Activated T-helper 9 cell treated with anti-CD3 and anti-CD28 coated beads, Interleukin-2, amount 50 U/mL, for 16 hours (primary cell): ENCODE measurements around the gene FBRSL1.

Experiments
- DNase-seq: peaks from one replicate; pipeline ENCODE4 v3.0.0-alpha.2; 2020; ENCODE audit warnings: low read depth

Gene FBRSL1

DNA sequence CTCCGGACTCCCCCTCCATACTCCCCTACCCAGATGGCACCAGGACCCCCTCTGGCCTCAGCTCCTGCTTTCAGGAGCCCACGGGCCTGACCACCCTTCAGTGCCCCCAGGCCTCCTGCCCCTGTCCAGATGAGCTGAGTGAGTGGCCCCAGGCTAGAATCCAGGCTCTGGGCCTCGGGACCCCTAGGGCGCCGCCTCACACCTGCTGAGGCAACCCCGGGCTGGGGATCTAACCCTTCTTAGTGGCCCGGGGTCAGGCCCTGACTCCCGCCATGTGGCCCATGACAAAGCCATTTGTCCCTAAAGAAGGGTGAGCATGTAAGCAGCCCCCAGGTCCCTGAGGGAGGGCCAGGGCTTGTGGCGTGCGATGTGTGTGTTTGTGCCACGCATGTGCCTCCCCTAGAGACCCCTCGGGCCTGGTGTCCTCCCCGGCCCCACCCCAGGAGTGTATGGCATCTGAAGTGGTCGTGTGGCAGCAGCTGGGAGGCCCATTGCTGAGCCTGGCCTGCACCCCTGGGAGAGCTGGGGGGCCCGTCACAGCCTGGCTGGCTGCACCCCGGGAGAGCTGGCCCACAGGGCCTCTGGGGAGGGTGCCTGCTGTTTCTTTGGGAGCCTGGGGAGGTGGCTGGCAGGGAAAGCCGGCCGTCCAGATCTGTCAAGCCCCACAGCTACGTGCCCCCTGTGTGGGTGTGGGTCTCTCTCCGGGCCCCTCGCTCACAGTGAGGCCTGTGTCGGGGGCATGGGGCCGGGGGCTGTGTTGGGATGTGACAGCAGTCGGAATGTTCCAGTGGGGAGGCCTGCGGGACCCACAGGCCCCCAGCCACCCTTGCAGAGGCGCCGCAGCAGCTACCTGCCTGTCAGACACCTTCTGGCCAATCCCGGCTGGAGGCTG is 7.8 kb downstream of the FBRSL1 start:
- no peak for DNase-seq

DNA sequence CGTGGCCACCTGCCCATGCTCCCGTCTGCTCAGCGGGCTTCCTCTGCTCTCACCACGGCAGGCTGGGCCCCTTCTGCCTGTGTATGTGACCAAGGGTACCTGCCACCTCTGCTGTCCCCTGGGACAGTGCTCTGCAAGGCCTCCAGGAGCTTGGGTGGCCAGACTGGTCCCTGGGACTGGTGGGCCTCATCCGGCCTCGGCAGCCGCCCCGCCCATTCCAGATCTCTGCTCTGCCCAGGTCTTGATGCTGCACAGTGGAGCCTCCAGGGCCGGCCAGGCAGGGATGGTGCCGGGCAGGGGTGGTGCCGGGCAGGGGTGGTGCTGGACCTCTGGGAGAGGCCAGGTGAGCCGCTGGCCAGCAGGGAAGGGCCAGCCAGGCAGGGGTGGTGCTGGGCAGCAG is 9.0 kb downstream of the FBRSL1 start:
- no peak for DNase-seq

DNA sequence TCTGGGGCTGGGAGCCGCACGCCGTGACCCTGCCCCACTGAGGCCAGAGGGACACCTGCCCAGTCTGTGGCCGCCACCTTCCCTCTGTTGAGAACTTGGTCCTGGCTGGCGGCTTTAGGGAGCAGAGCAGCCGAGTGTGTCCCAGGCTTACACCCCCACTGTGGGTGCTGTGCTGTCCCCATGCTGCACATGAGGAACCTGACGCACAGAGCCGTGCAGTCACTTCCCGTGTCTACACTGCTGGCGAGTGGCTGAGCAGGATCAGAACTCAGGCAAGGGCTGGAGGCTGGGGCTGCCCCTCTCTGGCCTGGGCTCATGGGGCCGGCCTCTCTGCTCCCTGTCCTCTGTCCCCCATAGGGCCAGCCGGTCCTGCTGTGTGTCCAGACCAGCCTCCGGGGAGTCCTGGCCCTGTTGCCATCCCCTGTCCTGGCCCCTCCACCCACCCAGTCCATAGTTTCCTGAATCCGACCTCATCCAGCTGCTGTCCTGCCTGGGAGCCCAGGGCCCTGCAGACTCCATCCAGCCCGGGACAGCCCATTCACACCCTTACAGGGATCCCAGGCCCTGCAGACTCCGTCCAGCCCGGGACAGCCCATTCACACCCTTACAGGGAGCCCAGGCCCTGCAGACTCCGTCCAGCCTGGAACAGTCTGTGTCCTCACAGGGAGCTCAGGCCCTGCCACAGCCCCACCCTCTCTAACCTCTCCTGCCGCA is 10.3 kb downstream of the FBRSL1 start:
- DNase-seq, result no peak

DNA sequence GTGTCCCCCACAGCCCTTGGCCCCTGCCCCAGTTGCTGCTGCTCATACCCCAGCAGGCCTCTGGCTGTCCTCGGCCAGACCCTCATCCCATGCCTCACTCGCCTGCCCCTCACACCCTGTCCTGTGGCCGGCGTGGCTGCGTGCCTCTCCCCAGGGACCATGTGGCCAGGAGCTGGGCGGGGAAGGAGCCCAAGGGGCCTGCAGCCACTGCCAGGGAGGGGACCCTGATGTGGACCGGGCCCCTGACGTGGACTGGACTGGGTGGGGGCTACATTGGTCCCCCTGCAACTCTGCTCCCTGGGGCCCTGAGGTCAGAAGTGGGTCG is 10.9 kb downstream of the FBRSL1 start:
- no peak for DNase-seq

DNA sequence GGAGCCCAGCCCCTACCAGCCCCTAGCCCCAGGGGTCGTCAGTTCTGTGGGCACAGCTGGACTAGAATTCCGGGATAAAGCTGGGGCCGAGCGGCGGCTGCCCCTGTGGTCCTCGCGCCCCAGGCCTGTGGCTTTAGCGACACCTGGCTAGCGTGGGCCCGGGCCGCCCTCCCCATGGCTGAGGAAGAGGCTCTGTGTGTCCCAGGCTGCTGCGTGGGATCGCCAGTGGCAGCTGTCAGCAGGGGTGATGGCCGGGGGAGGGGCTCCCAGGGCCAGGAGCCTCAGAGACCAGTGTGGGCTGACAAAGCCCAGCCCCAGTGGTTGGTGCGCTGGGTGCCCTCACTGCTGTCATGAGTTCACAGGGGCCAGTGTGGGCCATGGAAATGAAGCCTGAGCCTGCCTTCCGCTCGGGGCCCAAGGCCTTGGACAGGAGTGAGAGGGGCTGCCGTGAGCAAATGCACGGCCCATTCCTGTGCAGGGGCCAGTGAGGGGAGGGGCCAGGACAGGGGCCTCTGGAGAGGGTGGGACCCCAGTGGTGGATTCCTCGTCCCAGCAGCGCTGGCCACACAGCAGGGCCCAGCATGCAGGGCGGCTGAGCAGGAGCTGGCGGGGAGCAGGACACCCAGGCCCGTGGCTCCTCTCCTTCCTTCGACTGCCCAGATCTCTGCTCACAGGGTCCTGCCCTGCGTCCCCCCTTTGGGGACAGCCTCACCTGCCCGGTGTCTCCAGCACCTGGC is 11.4 kb downstream of the FBRSL1 start:
- DNase-seq, result no peak

DNA sequence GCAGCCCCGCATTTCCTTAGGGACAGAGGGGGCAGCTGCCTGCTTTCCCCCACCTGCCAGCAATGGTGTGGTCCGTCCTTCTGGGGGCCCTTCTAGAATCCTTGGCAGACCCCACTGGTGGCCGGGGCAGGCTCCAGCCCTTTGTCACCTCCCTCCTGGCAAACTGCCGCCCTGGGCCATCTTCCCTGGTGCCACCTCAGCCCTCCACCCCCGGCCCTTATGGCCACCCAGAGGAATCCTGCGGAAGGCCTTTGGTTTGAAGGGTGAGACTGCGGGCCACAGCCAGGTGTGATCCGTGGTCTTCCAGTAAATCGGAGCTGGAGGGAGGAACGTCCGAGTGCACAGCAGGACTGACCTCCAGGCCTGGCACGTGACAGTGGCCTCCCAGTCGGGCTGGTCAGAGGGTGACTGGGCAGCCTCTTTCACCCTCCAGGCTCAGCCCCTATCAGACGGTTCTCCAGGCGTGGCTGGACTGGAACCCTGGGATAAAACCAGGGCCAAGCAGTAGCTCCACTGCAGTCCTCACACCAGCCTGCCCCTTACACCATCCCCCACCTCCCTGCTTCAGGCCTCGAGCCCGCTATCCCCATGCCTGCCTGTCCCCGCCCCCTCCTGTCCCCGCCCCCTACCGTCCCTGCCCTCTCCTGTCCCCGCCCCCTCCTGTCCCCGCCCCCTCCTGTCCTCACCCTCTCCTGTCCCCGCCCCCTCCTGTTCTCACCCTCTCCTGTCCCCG is 12.4 kb downstream of the FBRSL1 start:
- DNase-seq, result no peak

DNA sequence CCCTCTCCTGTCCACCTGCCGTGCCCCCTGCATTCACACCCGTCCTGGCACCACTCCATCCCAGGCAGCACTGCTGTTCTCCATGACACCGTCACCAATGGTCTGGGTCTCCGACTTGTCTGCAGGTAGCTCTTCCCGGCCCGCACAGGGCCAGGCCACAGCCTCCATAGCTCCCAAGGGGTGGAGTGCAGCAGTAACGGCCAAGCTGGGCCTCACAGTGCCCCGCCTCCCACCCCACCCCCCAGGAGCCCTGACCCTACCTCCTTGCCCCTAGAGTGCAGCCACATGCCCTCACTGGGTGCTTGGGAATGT is 12.9 kb downstream of the FBRSL1 start:
- no peak for DNase-seq

DNA sequence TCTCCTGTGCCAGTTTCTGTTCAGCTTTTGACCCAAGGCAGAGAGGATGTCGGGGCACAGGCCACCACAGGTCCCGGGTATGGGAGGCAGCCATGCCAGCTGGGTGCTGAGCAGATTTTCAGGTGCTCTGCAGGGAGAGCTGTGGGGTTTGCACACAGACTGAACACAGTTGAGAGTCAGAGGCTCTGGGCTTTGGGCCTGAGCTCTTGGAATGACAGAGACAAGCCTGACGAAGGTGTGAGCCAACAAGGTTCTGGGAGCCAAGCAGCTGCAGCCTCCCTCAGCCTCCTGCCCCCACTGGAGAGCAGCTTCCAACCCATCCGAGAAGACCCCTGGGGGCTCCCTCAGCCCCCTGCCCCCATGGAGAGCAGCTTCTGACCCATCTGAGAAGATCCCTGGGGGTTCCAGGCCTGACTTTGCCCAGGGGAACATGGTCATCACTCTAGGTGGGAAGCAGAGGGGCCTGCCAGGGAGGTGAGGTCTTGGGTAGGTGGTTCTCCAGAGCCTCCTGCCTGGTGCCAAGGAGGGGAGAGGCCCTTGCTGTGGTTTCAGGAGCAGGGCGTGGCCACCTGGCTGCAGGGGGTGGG is 13.8 kb downstream of the FBRSL1 start:
- DNase-seq, result no peak

DNA sequence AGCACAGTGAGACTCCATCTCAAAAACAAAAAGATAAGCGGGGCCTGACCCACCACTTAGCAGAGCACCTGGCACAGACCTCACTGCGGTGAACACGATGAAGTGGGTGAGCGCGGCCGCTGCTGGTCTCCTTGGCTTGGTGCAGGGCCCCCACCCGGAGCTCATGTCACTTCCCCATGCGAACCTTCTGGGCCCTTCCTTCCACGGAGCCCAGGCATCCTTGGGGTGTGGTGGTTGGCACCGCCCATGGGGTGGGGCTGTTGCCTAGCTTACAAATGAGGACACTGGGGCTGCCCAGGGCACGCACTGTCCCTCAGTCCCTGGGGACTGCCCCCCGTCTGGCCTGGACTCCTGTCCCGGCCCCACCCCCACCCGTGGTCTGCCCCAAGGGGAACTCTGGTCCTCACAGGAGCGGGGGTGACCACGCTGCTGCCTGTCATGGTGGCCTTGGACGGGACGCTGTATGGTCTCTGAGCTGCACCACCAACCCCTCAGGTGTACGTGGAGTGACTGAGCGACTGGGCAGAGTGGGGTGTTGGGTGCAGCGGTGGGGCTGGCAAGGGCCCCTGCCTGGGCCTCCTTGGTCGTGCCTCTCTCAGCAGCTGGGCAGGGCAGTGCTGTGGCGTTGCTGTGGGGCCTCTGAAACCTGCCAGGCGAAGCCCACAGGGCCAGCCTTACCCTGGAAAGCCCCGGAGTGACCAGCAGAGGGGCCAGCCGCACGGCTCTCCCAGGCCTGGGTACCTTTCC is 15.3 kb downstream of the FBRSL1 start:
- DNase-seq, result no peak

DNA sequence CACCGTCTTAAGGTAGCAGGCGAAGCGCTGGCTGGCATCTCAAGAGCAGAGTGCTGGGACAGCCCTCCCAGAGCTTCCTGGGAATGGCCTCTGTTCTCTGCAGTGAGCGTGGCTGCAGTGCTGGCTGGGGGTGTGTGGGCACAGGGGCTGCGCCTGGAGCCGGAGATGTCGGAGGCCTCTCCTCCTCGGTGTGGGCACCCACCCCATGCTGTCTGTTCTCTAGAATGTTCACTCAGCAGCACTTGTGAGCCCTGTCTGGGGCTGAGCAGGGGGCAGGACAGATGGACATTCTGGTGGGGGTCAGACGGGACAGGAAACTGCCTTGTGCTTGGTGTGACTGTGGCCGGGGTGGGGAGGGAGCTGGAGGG is 15.9 kb downstream of the FBRSL1 start:
- no peak for DNase-seq

DNA sequence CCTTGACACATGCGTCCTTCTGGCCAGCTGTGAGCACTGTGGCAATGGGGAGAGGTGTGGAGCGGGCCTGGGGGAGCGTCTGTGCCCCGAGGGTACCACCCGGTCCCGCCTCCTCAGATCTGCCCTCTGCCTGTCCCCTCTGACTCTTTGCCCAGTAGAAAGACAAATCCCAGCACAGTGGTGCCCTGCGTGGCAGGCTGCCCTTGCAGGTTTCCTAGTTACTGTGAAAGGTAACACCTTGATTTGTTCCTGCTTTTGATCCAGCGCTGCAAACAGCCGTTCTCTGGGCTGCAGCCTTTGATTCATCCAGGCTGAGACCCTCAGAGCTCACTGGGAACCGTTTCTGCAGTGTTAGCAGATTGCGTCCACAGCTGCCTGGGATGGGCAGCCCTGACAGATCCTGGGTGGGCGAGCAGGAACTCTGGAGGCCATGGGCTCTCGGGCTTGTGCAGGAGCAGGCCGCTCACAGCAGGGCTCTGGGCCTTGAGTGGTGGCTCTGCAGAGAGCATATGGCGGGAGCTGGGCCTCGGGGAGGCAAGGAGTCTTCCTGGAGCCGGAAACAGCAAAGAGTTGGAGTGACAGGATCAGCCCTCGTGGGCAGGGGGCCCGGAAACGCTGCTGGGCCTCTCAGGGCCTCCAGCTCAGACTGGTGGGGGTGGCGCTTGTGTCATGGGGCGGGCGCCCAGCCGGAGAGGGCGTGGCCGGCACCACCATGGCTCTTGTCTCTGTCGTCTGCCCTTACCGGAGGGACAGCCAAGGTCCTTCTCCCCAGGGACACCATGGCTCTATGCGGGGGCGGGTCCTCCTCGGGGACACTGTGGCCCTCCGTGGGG is 16.6 kb downstream of the FBRSL1 start:
- peak; percentile 36 for DNase-seq

DNA sequence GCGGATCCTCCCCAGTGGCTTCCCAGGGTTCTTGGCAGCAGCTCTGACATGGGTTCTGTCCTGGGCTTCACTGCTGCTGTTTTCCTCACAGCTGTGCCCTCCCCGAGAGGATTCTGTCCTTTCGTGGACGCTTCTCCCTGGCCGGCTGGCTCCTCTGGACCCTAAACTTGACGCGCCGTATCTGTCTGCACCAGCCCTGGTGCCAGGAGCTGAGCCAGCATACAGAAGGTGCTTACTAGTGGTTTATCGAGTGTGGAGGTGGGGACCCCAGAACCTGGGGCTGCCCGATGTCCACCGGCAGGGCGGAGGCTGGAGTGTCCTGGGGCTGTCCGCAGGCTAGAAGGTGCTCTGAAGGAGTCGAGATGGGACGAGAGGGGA is 17.2 kb downstream of the FBRSL1 start:
- no peak for DNase-seq

DNA sequence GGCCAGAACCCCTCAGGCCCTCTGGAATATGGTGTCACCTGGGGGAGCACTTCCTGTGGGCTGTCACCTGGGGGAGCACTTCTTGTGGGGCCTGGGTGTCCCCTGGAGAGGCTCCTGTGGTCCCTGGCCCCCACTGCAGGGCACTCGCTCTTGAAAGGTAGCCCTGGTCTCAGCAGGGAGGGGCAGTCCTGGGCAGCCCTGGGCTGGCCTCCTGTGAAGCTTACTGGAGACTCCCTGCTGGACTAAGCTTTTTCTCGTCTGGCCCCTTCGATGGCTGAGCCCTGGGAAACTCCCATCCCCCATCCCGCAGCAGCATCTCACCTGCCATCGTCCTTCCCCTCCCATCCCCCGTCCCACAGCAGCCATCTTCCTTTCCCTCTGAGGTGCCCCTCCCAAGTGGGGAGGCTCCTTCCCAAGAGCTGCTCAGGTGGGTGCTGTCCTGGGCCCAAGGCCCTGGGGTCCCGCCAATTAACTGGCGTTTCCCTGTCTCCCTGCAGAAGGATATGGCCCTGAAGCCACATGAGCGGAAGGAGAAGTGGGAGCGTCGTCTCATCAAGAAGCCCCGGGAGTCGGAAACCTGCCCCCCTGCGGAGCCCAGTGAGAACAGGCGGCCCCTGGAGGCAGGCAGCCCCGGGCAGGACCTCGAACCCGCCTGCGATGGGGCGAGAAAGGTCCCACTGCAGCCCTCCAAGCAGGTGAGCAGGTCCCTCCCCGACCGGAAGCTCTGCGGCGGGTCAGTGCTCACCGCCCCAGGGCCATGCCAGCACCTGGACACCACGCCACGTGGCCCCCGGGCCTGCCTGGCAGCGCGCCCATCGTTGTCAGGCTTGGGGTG is 17.9 kb downstream of the FBRSL1 start:
- no peak for DNase-seq

DNA sequence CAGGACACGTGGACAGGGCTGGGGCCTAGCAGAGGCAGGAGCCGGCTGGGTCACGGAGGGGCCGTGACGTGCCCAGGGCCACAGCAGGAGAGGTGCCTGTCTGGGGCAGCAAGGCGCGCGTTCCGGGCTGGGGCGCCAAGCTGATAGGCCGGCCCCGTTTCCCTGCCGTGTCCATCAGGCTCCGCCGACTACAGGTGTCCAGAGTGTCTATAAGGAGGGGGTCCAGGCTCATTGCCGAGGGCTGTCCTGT is 18.5 kb downstream of the FBRSL1 start:
- DNase-seq, result no peak

DNA sequence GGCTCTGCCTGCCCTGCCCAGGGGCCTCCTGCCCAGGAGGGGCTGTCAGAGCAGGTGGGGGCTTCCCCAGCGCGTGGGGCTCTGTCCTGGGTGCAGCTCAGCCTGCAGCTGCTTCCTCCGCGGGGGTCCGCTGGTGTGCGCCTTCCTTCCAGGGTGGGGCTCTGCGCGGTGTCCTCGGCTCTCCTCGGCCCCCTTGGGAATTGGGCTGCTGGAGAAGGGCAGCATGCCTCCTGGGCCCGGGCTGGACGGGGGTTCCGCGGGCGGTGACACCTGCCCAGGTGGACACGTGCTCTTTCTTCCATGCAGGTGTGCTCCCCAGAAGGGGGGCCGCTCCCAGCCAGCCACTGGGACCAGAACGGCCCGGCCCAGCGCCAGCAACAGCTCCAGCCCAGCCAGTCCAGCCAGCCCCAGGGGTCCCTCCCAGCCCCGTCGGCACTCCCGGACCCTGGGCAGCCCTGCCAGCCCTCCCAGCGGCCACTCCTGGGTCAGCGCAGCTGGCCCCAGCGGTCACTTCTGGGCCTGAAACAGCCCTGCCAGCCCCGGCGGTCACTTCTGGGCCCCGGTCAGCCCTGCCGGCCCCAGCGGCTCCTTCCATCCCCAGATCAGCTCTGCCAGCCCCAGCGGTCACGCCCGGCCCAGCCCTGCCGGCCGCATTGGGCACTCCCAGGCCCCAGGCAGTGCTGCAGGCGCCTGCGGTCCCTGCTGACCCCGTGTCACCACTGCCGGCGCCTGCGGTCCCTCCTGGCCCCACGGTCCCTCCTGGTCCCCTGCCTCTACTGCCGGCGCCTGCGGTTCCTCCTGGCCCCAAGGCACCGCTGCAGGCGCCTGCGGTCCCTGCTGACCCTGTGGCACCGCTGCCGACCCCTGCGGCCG is 19.1 kb downstream of the FBRSL1 start:
- no peak for DNase-seq

DNA sequence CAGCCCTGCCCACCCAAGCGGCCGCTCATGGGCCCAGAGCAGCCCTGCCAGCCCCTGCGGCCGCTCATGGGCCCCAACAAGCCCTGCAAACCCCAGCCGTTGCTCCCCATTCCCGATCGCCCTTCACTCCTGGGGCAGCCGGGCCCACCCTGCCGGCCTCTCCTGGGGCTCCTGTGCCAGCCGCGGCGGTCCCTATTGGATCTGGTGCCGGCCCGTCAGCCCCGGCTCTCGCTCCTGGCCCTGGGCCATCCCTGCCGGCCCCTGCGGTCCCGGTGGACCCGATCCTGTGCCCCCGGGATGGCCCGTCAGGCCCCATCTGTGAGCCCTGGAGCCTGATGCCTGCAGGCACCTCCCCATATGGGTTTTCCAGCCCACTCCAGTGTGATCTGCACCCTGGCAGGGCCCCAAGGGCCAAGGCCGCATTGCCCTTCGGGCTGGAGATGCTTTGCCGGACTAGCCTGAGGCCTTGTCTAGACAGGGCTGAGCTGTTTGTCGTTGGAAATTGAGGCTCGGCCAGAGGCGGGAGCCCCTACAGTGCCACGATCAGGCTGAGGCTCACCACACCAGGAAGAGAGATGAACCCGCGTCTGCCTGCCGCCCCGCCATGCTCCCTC is 20.3 kb downstream of the FBRSL1 start:
- DNase-seq, result no peak

DNA sequence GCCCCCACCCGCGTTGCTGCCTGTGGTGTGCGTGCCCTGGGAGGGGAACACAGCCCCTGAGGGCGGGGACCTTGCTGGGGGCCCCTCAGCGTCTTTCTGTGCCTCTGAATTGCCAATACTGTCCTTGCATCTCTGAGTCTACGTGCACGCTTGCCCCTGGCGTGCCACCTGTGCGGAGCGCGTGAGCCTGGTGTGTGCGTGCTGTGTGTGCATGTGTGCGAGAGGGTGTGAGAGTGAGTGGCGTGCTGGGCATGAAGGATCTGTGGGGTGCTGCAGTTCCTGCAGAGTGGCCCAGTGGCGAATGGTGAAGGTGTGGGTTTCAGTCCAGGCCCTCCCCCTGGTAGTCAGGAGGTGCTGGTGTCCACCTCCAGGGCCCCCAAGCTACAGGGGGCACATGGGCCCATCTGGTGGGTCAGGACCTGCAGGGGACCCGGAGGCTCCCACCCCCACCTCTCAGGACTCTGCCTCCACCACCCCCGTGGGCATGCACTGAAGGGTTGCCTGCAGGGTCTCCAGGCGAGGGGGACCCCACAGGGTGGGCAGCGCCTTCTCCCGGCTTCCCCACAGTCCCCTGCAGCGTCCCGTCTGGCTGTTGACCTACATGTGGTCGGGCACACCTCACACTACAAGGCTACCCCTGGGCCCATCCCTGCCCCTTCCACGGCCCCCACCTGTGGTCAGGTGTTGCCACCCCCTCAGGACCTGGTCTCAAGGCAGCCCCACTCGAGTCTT is 21.0 kb downstream of the FBRSL1 start:
- DNase-seq, result no peak
